EL (cell line): ENCODE results near the gene APEH.

Experiments used
- DNase-seq: peaks from one replicate; pipeline ENCODE4 v3.0.0-alpha.2; 2016

Gene APEH

GRCh38 chr3:49673715-49674496 is at the start of gene APEH:
TSS of gene APEH (plus strand) at chr3:49674351. CDS start at chr3:49674402, 51 bp downstream.
- peak; percentile 99 for DNase-seq

- no peak for DNase-seq
Observed at GRCh38 chr3:49625071-49625470, 49.1 kb upstream of the APEH start.

- DNase-seq, result peak; percentile 41
Observed at GRCh38 chr3:49626101-49626581, 48.0 kb upstream of the APEH start.

- no peak for DNase-seq
Observed at GRCh38 chr3:49626796-49627195, 47.4 kb upstream of the APEH start.

GRCh38 chr3:49627634-49628033 is 46.5 kb upstream of the APEH start:
- no peak for DNase-seq

GRCh38 chr3:49628249-49628648 is 45.9 kb upstream of the APEH start:
- no peak for DNase-seq

- DNase-seq, result no peak
Observed at GRCh38 chr3:49629451-49629850, 44.7 kb upstream of the APEH start.

GRCh38 chr3:49629866-49630265 is 44.3 kb upstream of the APEH start:
- no peak for DNase-seq

- peak; percentile 15 for DNase-seq
Observed at GRCh38 chr3:49630784-49631183, 43.4 kb upstream of the APEH start.

- DNase-seq, result no peak
Observed at GRCh38 chr3:49634736-49635135, 39.4 kb upstream of the APEH start.

- no peak for DNase-seq
Observed at GRCh38 chr3:49636883-49637609, 37.1 kb upstream of the APEH start.

- peak; percentile 65 for DNase-seq
Observed at GRCh38 chr3:49638445-49638844, 35.7 kb upstream of the APEH start.

GRCh38 chr3:49639551-49639950 is 34.6 kb upstream of the APEH start:
- no peak for DNase-seq

GRCh38 chr3:49641292-49641691 is 32.9 kb upstream of the APEH start:
- no peak for DNase-seq

GRCh38 chr3:49641921-49642707 is 32.0 kb upstream of the APEH start:
- no peak for DNase-seq

- DNase-seq, result no peak
Observed at GRCh38 chr3:49642708-49643145, 31.4 kb upstream of the APEH start.

- no peak for DNase-seq
Observed at GRCh38 chr3:49644684-49645083, 29.5 kb upstream of the APEH start.

GRCh38 chr3:49646236-49646635 is 27.9 kb upstream of the APEH start:
- DNase-seq, result no peak

GRCh38 chr3:49647741-49648140 is 26.4 kb upstream of the APEH start:
- DNase-seq, result no peak

- no peak for DNase-seq
Observed at GRCh38 chr3:49648354-49649019, 25.7 kb upstream of the APEH start.

- DNase-seq, result no peak
Observed at GRCh38 chr3:49649576-49649975, 24.6 kb upstream of the APEH start.

GRCh38 chr3:49650177-49650576 is 24.0 kb upstream of the APEH start:
- DNase-seq, result no peak

GRCh38 chr3:49650637-49651036 is 23.5 kb upstream of the APEH start:
- DNase-seq, result no peak
